Cerebellar nuclear complex (tissue), 1 donor: Measurements from ENCODE around the gene ARHGAP26.
"Not testable (repeated sequence)": the region's sequence is repeated elsewhere in the genome, so short reads cannot be mapped to it uniquely, and the experiment has no call there.

ENCODE experiments used
- DNase-seq, 2 experiments: peaks; one replicate each; lab custom pipeline; 2025; lab: John Stamatoyannopoulos, UW

ARHGAP26 gene

DNA sequence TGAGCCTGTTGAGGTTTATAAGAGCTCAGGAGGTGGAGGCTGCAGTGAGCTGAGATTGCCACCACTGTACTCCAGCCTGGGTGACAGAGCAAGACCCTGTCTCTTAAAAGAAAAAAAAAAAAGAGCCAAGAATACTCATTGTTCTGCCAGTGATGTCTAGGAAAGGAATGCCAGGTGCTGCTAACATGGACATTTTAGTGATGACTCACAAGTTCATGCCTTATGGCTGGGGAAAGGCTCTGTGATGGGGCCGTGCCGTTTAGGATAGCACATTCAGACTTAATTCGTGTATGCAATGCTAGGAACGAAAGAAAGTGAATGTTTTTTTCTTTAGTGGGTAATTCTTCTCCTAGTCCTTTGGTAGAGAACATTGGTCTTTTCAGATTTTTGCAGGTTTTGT lies 134.2 kb downstream of the ARHGAP26 start:
- DNase-seq = no peak

DNA sequence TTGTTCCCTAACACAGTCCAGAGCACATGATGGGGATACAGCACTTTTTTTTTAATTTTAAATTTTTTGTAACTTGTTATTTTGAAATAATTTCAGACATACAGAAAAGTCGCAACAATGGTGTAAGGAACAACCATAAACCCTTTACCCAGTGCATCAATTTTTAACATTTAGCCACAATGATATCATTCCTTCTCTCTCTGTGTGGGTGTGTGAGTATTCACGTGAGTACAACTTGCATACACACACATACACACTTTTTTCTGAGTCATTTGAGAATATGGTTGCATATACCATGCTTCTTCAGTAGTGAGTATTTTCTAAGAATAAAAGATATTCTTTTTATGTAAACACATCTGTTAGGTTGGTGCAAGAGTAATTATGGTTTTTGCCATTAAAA lies 135.2 kb downstream of the ARHGAP26 start:
- DNase-seq = no peak

DNA sequence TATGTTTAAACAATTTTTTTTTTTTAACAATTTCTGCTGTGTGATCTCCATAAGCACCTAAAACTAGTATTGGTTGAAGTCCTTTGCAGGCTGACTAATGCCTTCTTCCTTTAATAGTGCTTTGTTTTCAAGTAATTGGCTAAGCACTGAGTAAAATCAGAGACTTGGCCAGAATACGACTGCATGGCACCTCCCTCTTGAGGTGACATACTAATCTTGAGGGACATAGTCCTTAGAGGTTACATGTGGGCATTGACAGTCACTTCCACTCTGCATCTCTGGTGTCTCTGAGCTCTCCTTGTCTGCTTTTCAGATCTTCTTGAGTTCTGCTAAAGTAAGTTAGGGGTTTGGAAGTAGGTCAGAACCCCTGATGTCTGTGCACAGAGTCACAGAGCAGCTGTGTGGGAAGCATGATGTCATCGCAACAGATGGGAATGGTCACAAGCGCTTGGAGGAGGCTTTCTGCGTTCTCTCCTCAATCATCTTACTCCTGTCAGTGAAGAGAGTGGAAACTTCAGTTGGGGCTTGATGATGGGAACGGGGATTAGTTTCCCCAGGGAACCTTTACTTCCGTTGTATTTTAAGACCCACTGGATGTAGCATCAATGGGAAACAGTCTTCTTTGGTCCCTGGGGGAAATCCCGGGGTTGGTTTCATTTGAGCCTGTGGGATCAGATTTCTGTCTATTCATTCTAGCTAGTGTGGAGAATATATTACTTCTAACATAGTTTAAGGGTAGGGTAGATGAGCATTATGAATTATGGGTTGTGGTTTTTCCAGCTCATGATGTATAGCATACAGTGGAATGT lies 136.9 kb downstream of the ARHGAP26 start:
- no peak for DNase-seq

DNA sequence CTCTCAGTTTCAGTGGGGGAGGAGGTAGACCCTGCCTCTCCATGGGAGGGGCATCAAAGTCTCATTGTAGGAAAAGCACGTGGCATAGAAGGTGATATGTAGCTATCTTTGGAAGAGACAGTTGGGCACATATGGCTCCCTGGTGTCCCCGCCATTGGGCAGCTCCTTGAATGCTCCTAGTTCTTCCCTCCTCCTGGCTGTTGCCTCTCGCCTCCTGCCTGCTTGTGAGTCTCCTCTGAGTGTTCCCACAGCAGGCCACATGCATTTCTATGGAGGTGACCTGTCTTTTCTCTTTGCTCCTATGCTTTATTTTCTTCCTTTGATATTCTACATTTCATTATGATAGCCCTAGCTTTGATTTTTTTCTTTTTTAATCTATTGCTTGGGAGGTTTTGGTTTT lies 138.5 kb downstream of the ARHGAP26 start:
- DNase-seq = no peak

DNA sequence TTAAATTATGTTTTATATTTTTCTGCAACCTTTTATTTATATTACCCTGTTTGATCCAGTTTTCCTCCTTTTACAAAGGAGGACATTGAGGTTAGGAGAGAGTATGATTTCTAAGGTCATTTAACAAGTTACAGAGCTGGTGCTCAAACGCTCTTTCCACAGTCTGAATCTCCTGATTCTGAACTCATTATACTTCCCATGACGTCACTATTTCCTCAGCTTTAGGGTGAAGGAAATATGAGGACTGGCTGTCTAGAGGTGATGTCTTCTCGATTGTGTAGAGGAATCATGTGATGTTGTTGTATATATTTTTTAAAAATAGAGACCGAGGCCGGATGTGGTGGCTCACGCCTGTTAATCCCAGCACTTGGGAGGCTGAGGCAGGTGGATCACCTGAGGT lies 140.0 kb downstream of the ARHGAP26 start:
- no peak for DNase-seq

DNA sequence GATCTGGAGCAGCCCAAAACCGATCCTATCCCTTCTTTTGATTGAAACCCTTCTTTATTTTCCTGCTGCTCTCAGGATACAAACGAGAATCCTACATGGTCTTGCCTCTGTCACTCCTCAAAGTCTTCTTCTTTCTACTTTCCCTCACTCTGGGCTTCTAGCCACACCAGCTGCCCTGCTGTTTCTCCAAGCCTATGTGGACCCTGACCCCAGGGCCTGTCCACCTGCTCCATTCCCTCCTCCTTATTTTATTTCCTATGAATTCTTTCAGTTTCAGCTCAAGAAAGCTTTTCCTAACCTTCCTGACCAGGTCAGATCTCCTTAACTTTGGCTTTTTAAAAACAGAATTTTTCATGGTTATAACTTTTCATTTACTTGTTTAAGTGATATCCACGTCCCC lies 141.0 kb downstream of the ARHGAP26 start:
- DNase-seq = no peak

DNA sequence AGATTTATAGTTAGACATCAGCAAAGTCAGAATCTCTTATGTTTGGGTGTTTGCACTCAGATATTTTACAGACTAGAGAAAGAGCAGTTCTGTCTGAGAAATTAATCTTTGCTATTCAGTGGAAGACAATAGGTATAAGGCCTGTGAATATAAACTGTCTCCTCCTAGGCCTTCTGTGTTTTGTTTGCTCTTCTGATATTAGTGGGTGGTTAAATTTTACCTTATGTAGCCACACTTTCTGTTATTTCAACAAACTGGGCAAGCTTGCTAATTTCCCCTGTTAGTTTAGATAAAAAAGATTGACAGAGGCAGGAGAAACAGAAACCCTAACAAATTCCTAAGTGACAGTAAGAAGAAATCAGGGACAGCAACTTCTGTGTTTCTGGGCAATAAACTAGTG lies 141.6 kb downstream of the ARHGAP26 start:
- DNase-seq = no peak

DNA sequence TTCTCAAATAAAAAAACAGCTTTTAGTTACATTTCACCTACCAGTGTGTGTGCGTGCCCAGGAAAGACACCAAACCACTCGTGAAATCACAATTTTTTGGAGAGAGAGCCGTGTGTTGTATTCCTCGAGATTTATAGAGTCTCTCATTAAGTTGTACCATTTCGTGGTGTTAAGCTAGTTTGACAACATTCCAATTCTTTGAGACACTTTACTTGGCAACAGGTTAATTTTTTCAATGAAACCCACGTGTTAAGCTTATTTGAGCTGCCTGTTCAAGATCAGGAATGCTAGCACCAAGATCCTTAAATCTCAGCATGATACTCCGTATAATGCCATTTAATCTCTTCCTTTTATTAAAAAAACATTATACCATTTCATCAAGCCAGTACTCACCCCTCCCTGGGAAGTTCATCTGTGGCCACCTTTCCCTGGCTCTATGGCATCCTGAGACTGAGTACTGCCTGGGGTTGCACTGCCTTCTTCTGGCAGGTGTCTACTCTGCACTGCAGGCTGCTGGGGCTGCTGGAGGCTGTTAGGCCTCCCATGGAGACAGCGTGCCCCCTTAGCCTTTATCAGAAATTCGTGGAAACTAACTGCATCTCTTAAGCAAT lies 143.7 kb downstream of the ARHGAP26 start:
- no peak for DNase-seq

DNA sequence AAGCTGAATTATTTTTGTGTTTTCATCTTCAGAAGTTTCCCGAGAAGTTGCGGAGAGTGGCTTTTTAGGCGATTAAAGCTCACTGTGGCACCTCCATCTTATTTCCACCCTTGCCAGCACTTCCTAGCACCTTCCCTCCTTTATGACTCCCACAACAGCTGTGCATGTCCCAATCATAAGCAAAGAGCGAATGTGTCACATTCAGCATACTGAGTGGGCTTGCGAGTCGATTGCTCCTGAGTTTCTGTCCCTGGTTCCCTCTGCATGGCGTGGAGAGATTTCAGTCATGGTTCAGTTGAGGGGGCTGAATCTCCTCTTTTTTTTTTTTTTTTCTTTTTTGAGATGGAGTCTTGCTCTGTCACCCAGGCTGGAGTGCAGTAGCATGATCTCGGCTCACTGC lies 144.9 kb downstream of the ARHGAP26 start:
- no peak for DNase-seq

DNA sequence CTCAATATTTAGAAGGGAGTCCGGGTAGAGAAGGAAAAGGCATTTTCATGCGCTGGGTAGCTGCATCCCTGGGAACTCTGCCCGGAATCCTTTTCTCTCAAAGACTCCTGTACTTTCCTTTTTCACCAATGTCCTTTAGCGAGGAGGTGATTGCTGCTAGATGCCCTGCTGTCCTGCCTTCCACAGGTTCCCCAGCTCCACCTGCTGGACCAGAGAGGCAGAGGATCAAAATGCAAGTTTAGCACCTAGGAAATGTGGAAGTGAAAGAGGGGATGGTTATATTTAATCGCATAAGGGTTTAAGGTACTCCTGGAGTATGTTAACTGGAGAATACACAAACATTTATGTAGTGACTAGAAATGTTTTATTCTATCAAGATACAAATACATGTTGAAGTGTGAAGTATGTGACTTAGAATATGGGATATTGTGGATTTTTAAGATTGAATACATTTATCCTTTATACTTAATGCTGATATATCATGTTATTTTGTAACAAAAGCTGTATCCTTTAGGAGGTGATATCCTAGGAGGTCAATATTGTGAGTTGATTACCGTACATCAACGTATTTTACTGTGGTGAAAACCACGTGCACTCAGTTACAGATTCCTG lies 145.7 kb downstream of the ARHGAP26 start:
- DNase-seq = no peak

DNA sequence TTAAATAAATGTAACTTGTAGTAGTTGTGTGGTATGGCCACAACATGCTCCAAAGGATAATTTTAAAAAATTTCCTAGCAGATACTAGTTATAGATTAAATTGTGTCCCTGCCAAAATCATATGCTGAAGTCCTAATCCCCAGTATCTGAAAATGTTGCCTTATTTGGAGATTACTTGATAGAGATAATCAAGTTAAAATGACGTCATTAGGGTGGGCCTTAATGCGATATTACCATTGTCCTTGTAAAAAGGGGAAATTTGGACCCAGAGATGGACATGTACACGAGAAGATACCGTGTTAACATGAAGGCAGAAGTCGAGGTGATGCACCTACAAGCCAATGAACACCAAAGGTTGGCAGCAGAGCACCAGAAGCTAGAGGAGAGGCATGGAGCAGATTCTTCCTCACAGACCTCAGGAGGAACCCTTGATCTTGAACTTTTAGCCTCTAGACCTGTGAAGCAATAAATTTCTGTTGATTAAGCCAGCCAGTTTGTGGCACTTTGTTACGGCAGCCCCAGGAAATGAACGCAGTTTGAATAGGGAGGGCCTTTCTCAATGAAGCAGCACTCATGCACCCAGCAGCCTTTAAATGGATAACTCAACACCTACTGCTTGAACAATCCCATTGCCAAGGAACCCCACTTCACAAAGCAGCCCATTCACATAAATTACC lies 148.9 kb downstream of the ARHGAP26 start:
- DNase-seq = no peak

DNA sequence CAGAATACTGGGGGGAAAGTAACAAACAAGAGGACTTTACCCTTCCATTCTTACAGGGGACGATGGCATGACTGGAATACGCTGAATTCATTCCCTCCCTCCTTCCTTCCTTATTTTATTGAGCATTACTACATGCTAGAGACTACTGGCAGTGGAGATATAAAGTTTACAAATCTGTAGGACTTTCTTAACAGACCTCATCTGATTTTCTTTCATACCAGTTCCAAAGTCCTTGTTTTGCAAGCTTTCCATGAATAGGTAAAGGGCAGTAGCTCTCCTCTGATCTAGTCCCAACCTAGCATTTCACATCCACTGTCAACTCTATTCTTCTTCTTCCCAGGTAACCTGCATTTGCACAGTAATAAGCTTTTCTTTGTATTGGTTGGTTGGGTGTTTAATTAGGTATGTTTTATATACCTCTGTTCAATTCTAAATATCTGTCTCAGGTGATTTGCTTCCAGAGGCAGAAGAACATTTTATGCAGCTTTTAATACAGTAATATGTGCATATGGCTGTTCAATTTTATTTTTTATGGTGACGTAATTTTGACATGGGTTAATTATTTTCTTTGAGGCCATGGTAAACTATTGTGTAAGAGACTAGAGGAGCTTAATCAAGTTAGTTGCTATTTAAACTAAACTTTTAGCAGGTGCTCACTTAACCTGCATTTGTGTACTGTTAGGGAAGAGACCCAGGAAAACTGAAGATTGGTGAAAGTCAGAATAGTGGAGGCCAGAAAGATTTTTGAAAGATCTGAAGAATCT lies 150.9 kb downstream of the ARHGAP26 start:
- no peak for DNase-seq

DNA sequence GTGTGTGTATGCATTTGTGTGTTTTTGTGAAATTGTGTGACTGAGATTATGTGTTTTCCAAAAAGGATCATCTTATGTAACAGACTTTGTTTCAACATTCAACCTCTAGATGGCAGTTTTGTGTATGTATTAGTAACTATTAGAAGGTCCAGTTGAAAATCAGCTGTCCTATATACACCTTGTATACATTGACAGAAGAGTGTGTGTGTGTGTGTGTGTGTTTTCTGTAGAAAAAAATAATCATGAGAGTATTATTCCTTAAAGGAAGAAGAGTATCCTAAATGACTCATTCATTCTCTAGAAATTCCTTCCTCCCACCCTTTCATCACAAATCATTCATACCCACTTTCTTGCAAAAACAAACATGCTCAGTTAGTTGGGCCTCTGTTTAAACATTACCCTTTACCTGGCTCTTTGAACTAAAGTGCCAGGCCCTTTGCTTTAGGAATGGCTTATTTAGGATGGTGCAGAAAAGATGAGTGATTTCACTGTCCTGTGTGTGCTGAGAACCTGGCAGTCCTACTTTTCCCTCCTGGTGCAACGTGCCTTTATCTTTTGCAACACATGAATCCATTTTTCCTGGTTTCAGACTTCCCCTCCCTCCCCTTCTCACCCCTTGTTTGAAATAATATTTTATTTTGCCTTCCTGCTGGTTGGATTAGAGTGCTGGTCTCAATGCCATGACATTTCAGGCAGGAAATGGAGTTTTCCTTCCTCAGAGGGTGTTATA lies 152.2 kb downstream of the ARHGAP26 start:
- peak in 1 of 2 experiments; percentile 58 for DNase-seq

DNA sequence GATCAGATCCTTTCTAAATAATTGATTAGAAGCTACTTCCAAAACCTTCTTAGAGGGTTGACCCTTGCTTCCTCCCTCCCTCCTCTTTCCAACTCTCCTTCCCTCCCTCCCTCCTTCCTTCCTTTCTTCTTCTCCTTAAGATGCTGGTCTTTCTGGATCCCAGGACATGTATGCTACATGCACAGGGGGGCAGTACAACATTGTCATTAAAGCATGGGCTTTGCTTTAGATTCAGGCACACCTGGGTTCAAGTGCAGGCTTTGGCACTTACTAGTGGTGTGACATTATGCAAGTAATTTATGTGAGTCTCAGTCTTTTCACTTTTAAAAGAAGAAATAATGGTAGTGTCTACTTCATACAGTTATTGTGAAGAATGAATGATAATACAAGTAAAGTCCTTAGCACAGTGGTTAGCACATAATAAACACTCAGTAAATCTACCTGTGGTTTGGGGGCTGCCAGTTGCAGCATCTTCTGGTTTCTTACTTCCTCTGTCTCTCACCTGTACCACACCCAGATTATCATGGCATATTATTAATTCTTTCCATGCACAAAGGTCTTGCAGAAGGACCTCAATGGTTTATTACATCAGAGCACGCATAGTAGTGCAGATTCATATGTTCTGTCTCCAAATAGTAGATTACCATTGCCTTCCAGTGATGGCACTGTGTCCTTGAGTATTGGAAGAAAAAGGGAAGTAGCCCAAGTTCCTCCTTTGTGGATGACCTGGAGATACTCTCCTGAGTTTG lies 154.1 kb downstream of the ARHGAP26 start:
- no peak for DNase-seq

DNA sequence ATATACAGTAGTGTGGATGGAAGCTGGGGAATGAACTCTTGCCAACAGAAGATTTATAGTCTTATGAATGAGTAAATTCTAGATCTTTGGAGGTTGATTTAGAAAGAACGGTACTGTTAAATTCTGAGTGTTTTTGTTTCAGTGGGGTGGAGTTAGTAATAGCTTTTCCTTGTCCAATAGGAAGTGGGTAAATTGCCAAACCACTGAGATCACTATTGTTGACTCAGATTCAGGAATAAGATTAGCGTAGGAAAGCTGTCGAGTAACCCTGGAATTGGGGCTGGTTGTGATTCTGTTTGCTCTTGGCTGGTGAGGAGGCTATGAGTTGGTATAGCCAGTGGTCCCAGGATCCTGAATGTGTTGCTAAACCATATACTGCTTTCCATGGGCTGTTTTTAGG lies 155.6 kb downstream of the ARHGAP26 start:
- no peak for DNase-seq

DNA sequence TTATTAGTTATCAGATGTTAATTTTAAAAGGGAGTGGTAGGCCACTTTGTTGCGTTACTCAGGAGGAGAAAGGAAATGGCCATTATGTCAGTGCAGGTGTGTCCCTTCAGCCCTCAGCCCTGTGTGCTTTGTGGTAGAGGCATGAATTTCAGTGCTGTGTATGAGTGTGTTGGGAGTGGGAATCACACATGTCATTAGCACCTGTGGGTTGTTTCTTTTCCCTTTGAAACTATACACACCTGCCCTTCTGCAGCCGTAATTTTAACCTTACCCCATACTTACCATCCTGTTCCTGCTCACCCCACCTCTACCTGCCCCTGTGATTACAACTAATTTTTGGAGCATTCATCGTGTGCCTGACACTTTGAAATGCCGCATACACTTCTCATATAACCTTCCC lies 156.4 kb downstream of the ARHGAP26 start:
- no peak for DNase-seq

DNA sequence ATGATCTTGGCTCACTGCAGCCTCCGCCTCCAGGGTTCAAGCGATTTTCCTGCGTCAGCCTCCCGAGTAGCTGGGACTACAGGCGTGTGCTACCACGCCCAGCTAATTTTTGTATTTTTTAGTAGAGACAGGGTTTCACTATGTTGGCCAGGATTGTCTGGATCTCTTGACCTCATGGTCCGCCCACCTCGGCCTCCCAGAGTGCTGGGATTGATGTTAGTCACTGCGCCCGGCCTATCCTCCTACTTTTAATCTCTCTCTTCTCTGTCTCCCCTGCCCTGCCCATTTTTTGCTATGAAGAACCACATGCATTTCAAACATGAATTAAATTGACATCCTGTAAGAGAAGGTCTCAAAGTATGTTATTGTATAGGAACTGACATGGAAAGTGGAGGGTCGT lies 158.8 kb downstream of the ARHGAP26 start:
- DNase-seq = not testable (repeated sequence)

DNA sequence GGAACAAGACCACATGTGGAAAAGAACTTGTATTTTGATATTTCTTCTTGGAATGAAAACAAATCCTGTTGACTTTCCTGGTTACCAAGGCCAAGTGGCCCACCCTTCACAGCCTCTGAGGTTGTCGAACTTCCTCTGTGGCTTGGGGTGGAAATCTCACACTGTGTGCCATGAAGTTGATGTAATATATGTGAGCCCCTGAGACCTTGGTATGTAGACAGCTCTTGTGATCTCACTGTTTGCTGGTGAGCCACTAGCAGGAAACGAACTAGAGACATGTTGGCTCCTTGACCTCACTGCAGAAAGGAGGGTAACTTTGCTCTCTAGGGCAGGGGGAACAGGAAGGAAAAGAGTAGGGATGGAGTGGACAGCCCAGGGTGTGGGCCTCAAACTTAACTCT lies 159.4 kb downstream of the ARHGAP26 start:
- no peak for DNase-seq

DNA sequence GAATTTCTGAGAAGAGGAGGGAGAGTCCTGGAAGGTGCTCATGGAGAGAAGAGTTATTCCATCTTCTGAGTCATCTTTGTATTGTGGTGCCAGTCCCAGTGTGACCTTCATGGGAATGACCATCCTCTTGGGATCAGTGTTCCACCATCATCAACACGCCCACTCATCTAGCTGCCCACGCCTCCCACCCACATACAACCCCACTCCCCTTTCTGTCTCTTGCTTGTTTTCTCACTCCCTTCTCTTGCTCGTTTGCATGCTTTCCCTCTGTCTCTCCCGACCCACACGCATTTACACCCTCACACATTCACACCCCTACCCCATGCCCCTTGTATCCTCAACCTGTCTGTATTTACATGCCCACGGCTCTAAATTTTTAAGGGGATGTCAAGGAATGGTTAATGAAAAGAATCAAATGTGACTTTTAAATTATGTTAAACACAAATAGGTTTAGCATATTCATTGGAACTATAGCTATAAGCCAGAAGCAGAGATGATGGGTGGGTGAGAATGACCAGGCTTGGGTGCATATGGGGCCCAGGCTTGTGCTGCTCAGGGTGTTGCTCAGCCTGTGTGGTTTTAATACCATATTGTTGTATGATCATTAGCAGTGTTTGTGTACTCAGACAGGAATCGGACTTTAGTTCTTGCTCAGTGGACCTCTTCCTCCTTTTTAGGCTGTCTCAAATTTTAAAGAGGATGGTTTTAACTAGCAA lies 160.4 kb downstream of the ARHGAP26 start:
- DNase-seq = no peak
